ENCODE results near the gene PARPBP.

DNA sequence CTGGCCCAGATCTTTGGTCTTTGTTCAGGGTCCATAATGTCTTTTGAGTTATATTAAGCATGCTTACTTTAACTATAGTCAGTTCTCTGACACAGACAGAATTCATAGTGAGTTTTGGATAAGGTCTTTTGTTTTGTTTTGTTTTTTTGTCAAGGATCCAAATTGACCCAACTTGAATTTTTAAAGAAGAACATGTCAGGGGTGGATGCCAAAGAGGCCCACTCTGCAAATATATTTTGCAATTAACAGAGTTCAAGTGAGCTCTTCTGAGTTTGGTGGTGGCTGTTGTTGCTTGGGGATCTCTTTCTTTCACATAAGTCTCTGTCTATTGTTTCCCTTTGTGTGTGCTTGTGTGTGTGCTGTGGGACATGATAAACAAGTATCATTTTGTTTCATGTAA is 112.1 kb downstream of the PARPBP start:
- TF ChIP-seq, protein P1, sequence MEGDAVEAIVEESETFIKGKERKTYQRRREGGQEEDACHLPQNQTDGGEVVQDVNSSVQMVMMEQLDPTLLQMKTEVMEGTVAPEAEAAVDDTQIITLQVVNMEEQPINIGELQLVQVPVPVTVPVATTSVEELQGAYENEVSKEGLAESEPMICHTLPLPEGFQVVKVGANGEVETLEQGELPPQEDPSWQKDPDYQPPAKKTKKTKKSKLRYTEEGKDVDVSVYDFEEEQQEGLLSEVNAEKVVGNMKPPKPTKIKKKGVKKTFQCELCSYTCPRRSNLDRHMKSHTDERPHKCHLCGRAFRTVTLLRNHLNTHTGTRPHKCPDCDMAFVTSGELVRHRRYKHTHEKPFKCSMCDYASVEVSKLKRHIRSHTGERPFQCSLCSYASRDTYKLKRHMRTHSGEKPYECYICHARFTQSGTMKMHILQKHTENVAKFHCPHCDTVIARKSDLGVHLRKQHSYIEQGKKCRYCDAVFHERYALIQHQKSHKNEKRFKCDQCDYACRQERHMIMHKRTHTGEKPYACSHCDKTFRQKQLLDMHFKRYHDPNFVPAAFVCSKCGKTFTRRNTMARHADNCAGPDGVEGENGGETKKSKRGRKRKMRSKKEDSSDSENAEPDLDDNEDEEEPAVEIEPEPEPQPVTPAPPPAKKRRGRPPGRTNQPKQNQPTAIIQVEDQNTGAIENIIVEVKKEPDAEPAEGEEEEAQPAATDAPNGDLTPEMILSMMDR (IDR thresholded peaks at IDR 0.05), result no peak
- TF ChIP-seq ZFX (IDR thresholded peaks at IDR 0.05; ENCODE audit: borderline replicate concordance), result no peak

Data from 22Rv1 (cell line).